ENCODE results near the gene TNRC6A. TPM values are rescaled to one million over a fixed set of nuclear protein-coding genes. Genes with fewer than 3 reads are reported as not detected.

The TNRC6A gene
- total and polyA plus RNA-seq, 2 experiments from 2014 or later, result 93.1 to 124 TPM

- no peak for TF ChIP-seq REST (IDR thresholded peaks at IDR 0.05; ENCODE audit: unreplicated experiment)
- TF ChIP-seq JUNB (IDR thresholded peaks at IDR 0.05; ENCODE audit: unreplicated experiment), result no peak
- TF ChIP-seq NANOG (IDR thresholded peaks at IDR 0.05; ENCODE audit: borderline replicate concordance), result no peak
- TF ChIP-seq ZNF462 (CRISPR knock-in tag; IDR thresholded peaks at IDR 0.05), result no peak
Measured at GRCh38 chr16:24826096-24826690, 96.7 kb downstream of the TNRC6A start (continued).
